Neural cell (in vitro differentiated cells): Measurements from ENCODE around the gene OR51B6. TPM values are rescaled to one million over a fixed set of nuclear protein-coding genes. Genes with fewer than 3 reads are reported as not detected.
"Not testable (repeated sequence)": the region's sequence is repeated elsewhere in the genome, so short reads cannot be mapped to it uniquely, and the experiment has no call there.

ENCODE experiments used
- H2AFZ ChIP-seq: fragments of 200-600, 300-800 bp; sonication (generic), shearing (Covaris generic); 2 replicates; pipeline ENCODE4 v1.6.0; 2014; ENCODE audit warnings: low read depth, mild to moderate bottlenecking, antibody characterized with exemption, low read length, moderate library complexity
- H3F3A ChIP-seq: fragments of 200-600 bp; shearing (Covaris generic); 2 replicates; pipeline ENCODE4 v1.6.1; 2016; ENCODE audit warnings: mild to moderate bottlenecking, moderate library complexity, mixed read lengths, antibody characterized with exemption, low read length; ENCODE audit not compliant: insufficient read depth, poor library complexity, severe bottlenecking
- H3K27ac ChIP-seq: fragments of 200-600, 300-800 bp; sonication (generic), shearing (Covaris generic); 2 replicates; pipeline ENCODE4 v1.5.1; 2014; ENCODE audit warnings: mild to moderate bottlenecking, low read length, moderate library complexity
- H3K27me3 ChIP-seq: fragments of 300-800, 200-600 bp; sonication (generic), shearing (Covaris generic); 2 replicates; pipeline ENCODE4 v1.6.0; 2014; ENCODE audit warnings: mild to moderate bottlenecking, low read depth, low read length, moderate library complexity; ENCODE audit not compliant: insufficient read depth
- H3K36me3 ChIP-seq: fragments of 300-800, 200-600 bp; sonication (generic), shearing (Covaris generic); 2 replicates; pipeline ENCODE4 v1.5.1; 2014; ENCODE audit warnings: mild to moderate bottlenecking, antibody characterized with exemption, low read length, moderate library complexity; ENCODE audit not compliant: insufficient read depth
- H3K4me2 ChIP-seq: fragments of 300-800, 200-600 bp; sonication (generic), shearing (Covaris generic); 2 replicates; pipeline ENCODE4 v1.6.0; 2014; ENCODE audit warnings: mild to moderate bottlenecking, low read length
- H3K4me3 ChIP-seq: fragments of 300-800, 200-600 bp; sonication (generic), shearing (Covaris generic); 2 replicates; pipeline ENCODE4 v1.5.1; 2014; ENCODE audit warnings: mild to moderate bottlenecking, low read length, moderate library complexity
- H3K79me2 ChIP-seq: fragments of 200-600 bp; shearing (Covaris generic); replicated peaks from 2 replicates; pipeline ENCODE4 v1.6.0; 2014; ENCODE audit warnings: mild to moderate bottlenecking, low read length, moderate library complexity; ENCODE audit not compliant: insufficient read depth
- H3K9ac ChIP-seq: fragments of 300-800, 200-600 bp; sonication (generic), shearing (Covaris generic); 2 replicates; pipeline ENCODE4 v1.6.1; 2016; ENCODE audit warnings: mild to moderate bottlenecking, low read length, mixed read lengths
- H3K9me2 ChIP-seq: fragments of 200-600 bp; shearing (Covaris generic); 2 replicates; pipeline ENCODE4 v1.6.1; 2016; ENCODE audit warnings: mild to moderate bottlenecking, low read length, mixed read lengths; ENCODE audit not compliant: insufficient read depth
- H3K9me3 ChIP-seq: fragments of 200-600, 300-800 bp; sonication (generic), shearing (Covaris generic); 2 replicates; pipeline ENCODE4 v1.6.1; 2016; ENCODE audit warnings: mild to moderate bottlenecking, mixed run types, low read length, moderate library complexity, mixed read lengths
- H4K20me1 ChIP-seq: fragments of 200-600 bp; shearing (Covaris generic); 2 replicates; pipeline ENCODE4 v1.6.1; 2016; ENCODE audit warnings: mild to moderate bottlenecking, mixed run types; ENCODE audit not compliant: insufficient read depth
- CTCF ChIP-seq: fragments of 450-650 bp; IDR thresholded peaks from 2 replicates; pipeline ENCODE4 v1.5.1; 2014; ENCODE audit warnings: antibody characterized with exemption, mild to moderate bottlenecking, moderate library complexity; ENCODE audit not compliant: poor library complexity, severe bottlenecking
- EP300 ChIP-seq: fragments of 450-650 bp; conservative IDR thresholded peaks from 2 replicates; pipeline ENCODE4 v1.6.1; 2014; ENCODE audit warnings: antibody characterized with exemption, mild to moderate bottlenecking, moderate library complexity; ENCODE audit not compliant: poor library complexity, severe bottlenecking
- EZH2 ChIP-seq: fragments of 200-600, 300-800 bp; shearing (Covaris generic), sonication (generic); IDR thresholded peaks from 2 replicates; pipeline ENCODE4 v1.6.1; 2014; ENCODE audit warnings: antibody characterized with exemption, low read length, borderline replicate concordance, mild to moderate bottlenecking; ENCODE audit not compliant: insufficient read depth, poor library complexity, severe bottlenecking
- MXI1 ChIP-seq: fragments of 450-650 bp; conservative IDR thresholded peaks from 2 replicates; pipeline ENCODE4 v1.6.1; 2014; ENCODE audit warnings: antibody characterized with exemption, mild to moderate bottlenecking; ENCODE audit not compliant: poor library complexity, severe bottlenecking
- POLR2AphosphoS5 ChIP-seq: IDR thresholded peaks from 2 replicates; pipeline ENCODE4 v1.6.1; 2012
- RAD21 ChIP-seq: fragments of 450-650 bp; conservative IDR thresholded peaks from 2 replicates; pipeline ENCODE4 v1.6.1; 2014; ENCODE audit warnings: antibody characterized with exemption, mild to moderate bottlenecking, moderate library complexity
- SMC3 ChIP-seq: fragments of 450-650 bp; conservative IDR thresholded peaks from 2 replicates; pipeline ENCODE4 v1.6.1; 2014; ENCODE audit warnings: antibody characterized with exemption, mild to moderate bottlenecking, moderate library complexity; ENCODE audit not compliant: poor library complexity
- TAF1 ChIP-seq: IDR thresholded peaks from 2 replicates; pipeline ENCODE4 v1.6.1; 2012; ENCODE audit warnings: low read depth
- polyA plus RNA-seq: library from polyadenylated mRNA; depleted of rRNA; stranded (reverse); fragments of >200 nt; gene quantifications from 2 replicates; pipeline ENCODE4 v1.2.3, GENCODE V29; 2014
- TF ChIP-seq, protein P1 (sequence below): IDR thresholded peaks from 2 replicates; pipeline ENCODE4 v1.6.1; 2012; ENCODE audit warnings: borderline replicate concordance

OR51B6 gene
- polyA plus RNA-seq, 1 donor from 2014 or later = not detected

DNA sequence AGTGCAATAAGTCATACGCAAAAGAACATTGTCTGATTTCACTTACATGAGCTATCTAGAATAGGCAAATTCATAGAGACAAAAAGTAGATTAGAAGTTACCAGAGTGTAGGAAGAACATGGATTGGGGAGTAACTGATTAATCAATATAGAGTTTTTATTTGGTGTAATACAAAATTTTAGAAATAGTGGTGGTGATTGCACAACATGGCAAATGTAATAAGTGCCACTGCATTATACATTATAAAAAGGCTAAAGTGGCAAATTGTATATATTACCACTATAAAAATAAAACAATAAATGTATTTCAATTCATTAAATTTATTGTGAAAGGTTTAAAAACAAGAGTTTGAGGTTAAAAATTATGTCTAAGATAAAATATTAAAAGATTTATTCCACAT lies 40.9 kb upstream of the OR51B6 start:
- Histone ChIP-seq H3K4me3 (no peak overlapping the region), H3K27ac (no peak overlapping the region), H3K36me3 (no peaks in the 10 kb centered on the region), H3K79me2 (no peaks in the 10 kb centered on the region), H4K20me1 (no peaks in the 10 kb centered on the region), H3K9me2 (no peaks in the 10 kb centered on the region), H3F3A (no peaks in the 10 kb centered on the region), H3K9me3 (no peaks in the 10 kb centered on the region), H3K9ac (no peak overlapping the region), H3K27me3 (no peaks in the 10 kb centered on the region), H3K4me2 (no peak overlapping the region), H2AFZ (no peak overlapping the region)
- TF ChIP-seq, protein P1, sequence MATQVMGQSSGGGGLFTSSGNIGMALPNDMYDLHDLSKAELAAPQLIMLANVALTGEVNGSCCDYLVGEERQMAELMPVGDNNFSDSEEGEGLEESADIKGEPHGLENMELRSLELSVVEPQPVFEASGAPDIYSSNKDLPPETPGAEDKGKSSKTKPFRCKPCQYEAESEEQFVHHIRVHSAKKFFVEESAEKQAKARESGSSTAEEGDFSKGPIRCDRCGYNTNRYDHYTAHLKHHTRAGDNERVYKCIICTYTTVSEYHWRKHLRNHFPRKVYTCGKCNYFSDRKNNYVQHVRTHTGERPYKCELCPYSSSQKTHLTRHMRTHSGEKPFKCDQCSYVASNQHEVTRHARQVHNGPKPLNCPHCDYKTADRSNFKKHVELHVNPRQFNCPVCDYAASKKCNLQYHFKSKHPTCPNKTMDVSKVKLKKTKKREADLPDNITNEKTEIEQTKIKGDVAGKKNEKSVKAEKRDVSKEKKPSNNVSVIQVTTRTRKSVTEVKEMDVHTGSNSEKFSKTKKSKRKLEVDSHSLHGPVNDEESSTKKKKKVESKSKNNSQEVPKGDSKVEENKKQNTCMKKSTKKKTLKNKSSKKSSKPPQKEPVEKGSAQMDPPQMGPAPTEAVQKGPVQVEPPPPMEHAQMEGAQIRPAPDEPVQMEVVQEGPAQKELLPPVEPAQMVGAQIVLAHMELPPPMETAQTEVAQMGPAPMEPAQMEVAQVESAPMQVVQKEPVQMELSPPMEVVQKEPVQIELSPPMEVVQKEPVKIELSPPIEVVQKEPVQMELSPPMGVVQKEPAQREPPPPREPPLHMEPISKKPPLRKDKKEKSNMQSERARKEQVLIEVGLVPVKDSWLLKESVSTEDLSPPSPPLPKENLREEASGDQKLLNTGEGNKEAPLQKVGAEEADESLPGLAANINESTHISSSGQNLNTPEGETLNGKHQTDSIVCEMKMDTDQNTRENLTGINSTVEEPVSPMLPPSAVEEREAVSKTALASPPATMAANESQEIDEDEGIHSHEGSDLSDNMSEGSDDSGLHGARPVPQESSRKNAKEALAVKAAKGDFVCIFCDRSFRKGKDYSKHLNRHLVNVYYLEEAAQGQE = no peak
- no peak for TF ChIP-seq RAD21
- no peak for TF ChIP-seq EZH2
- no peak for TF ChIP-seq TAF1
- TF ChIP-seq CTCF = no peak
- TF ChIP-seq POLR2AphosphoS5 = no peak
- TF ChIP-seq MXI1 = no peak
- no peak for TF ChIP-seq SMC3
- no peak for TF ChIP-seq EP300

DNA sequence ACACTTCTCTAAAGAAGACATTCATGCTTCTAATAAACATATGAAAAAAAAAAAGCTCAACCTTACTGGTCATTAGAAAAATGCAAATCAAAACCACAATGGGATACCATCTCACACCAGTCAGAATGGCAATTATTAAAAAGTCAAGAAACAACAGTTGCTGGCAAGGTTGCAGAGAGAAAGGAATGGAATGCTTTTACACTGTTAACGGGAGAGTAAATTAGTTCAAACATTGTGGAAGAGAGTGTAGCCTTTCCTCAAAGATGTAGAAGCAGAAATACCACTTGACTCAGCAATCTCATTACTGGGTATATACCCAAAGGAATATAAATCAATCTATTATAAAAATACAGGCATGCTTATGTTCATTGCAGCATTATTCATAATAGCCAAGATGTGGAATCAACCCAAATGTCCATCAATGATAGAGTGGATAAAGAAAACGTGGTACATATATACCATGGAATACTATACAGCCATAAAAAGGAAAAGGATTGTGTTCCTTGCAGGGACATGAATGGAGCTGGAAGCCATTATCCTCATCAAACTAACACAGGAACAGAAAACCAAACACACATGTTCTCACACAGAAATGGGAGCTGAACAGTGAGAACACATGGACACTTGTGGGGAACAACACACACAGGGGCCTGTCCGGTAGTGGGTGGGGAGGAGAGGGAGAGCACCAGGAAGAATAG lies 37.8 kb upstream of the OR51B6 start:
- not testable (repeated sequence) for H2AFZ ChIP-seq, H4K20me1 ChIP-seq, H3F3A ChIP-seq, H3K36me3 ChIP-seq, H3K9ac ChIP-seq, H3K9me3 ChIP-seq, H3K79me2 ChIP-seq, H3K9me2 ChIP-seq, H3K4me3 ChIP-seq, H3K27me3 ChIP-seq, H3K27ac ChIP-seq, H3K4me2 ChIP-seq
